Measurements from ENCODE around the gene GALNT8. TPM values are rescaled to one million over a fixed set of nuclear protein-coding genes. Genes with fewer than 3 reads are reported as not detected.

Gene GALNT8
- polyA plus RNA-seq, 2 donors: 0.05 to 0.08 TPM

- Histone ChIP-seq H3K9me3 (ENCODE audit: control insufficient read depth in 2 of 2, insufficient read depth in 1 of 2, low read depth in 1 of 2, low read length in 1 of 2) (peaks cover 0 to 2% of the 10 kb centered on the region in 2 donors), H3K27ac (ENCODE audit: low read depth in 2 of 2, low read length in 1 of 2) (no peak overlapping the region), H3K27me3 (ENCODE audit: control insufficient read depth in 1 of 2, insufficient read depth in 2 of 2, low read length in 2 of 2) (no peaks in the 10 kb centered on the region), H3K4me1 (ENCODE audit: control insufficient read depth in 2 of 2, insufficient read depth in 2 of 2, low read length in 1 of 2) (no peaks in the 10 kb centered on the region), H3K4me3 (ENCODE audit: low read depth in 1 of 2, low read length in 2 of 2) (no peak overlapping the region), H3K36me3 (ENCODE audit: control insufficient read depth in 2 of 2, insufficient read depth in 2 of 2, low read length in 1 of 2) (no peaks in the 10 kb centered on the region)
- WGBS, 2 donors: 67 to 72% methylated on average over 7 of the region's 7 CpGs
Measured at GRCh38 chr12:4787965-4788364, 67.8 kb downstream of the GALNT8 start.

GRCh38 chr12:4789776-4790175, 69.6 kb downstream of the GALNT8 start:
- no peaks in the 10 kb centered on the region for H3K4me1 ChIP-seq (ENCODE audit: control insufficient read depth in 2 of 2, insufficient read depth in 2 of 2, low read length in 1 of 2)
- no peak overlapping the region for H3K4me3 ChIP-seq (ENCODE audit: low read depth in 1 of 2, low read length in 2 of 2)
- WGBS, 2 donors: 90 to 91% methylated on average over 9 of the region's 9 CpGs
- no peaks in the 10 kb centered on the region for H3K36me3 ChIP-seq (ENCODE audit: control insufficient read depth in 2 of 2, insufficient read depth in 2 of 2, low read length in 1 of 2)
- no peak overlapping the region for H3K27ac ChIP-seq (ENCODE audit: low read depth in 2 of 2, low read length in 1 of 2)
- H3K9me3 ChIP-seq (ENCODE audit: control insufficient read depth in 2 of 2, insufficient read depth in 1 of 2, low read depth in 1 of 2, low read length in 1 of 2): no peaks in the 10 kb centered on the region
- no peaks in the 10 kb centered on the region for H3K27me3 ChIP-seq (ENCODE audit: control insufficient read depth in 1 of 2, insufficient read depth in 2 of 2, low read length in 2 of 2)

- WGBS, 2 donors: 96 to 98% methylated on average over 3 of the region's 3 CpGs
- H3K9me3 ChIP-seq (ENCODE audit: control insufficient read depth in 2 of 2, insufficient read depth in 1 of 2, low read depth in 1 of 2, low read length in 1 of 2): no peaks in the 10 kb centered on the region
- no peaks in the 10 kb centered on the region for H3K27me3 ChIP-seq (ENCODE audit: control insufficient read depth in 1 of 2, insufficient read depth in 2 of 2, low read length in 2 of 2)
- H3K27ac ChIP-seq (ENCODE audit: low read depth in 2 of 2, low read length in 1 of 2): no peak overlapping the region
- H3K4me1 ChIP-seq (ENCODE audit: control insufficient read depth in 2 of 2, insufficient read depth in 2 of 2, low read length in 1 of 2): no peaks in the 10 kb centered on the region
- H3K4me3 ChIP-seq (ENCODE audit: low read depth in 1 of 2, low read length in 2 of 2): no peak overlapping the region
- H3K36me3 ChIP-seq (ENCODE audit: control insufficient read depth in 2 of 2, insufficient read depth in 2 of 2, low read length in 1 of 2): no peaks in the 10 kb centered on the region
Measured at GRCh38 chr12:4791497-4791896, 71.3 kb downstream of the GALNT8 start.

DNA sequence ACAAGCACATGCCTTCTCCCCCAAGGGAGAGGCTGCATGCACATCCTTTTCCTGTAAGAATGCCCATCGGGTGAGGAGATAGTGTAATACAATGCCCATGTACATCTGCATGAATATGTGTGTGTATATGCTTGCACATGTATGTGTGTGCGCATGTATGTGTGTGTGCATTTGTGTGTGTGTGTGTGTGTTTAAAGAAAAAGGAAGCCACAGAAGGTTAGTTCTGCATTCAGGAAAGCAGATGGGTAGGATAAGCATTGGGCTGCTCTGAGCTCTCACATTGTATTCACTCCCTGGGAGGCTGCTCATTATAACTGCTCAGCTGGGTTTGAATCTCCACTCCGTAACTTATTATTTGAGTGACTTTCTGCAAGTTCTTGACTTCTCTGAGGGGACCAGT, 74.3 kb downstream of the GALNT8 start:
- no peak overlapping the region for H3K27ac ChIP-seq (ENCODE audit: low read depth in 2 of 2, low read length in 1 of 2)
- no peaks in the 10 kb centered on the region for H3K9me3 ChIP-seq (ENCODE audit: control insufficient read depth in 2 of 2, insufficient read depth in 1 of 2, low read depth in 1 of 2, low read length in 1 of 2)
- no peaks in the 10 kb centered on the region for H3K4me1 ChIP-seq (ENCODE audit: control insufficient read depth in 2 of 2, insufficient read depth in 2 of 2, low read length in 1 of 2)
- H3K27me3 ChIP-seq (ENCODE audit: control insufficient read depth in 1 of 2, insufficient read depth in 2 of 2, low read length in 2 of 2): no peaks in the 10 kb centered on the region
- H3K36me3 ChIP-seq (ENCODE audit: control insufficient read depth in 2 of 2, insufficient read depth in 2 of 2, low read length in 1 of 2): no peaks in the 10 kb centered on the region
- WGBS, 2 donors: 80% methylated on average over 3 of the region's 3 CpGs
- no peak overlapping the region for H3K4me3 ChIP-seq (ENCODE audit: low read depth in 1 of 2, low read length in 2 of 2)

DNA sequence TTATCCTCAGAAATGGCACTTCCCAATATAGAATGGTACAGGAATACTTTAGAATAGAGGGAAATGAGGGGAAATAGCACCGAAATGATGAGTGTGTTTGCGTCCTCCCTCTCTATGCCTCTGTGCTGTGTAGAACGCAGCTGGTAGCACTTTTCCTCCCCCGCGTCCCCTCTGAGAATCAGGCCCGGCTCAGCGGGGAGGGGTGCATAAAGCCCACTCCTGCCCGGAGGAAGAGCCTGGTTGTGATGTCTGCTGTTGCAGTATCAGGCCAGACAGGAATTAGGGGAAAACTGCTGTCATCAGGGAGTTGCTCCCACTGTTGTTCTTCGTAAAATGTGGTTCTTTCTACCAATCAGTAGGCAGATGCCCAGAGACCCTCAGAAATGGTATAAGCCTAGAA, 76.0 kb downstream of the GALNT8 start:
- peaks cover 0 to 3% of the 10 kb centered on the region in 2 donors for H3K9me3 ChIP-seq (ENCODE audit: control insufficient read depth in 2 of 2, insufficient read depth in 1 of 2, low read depth in 1 of 2, low read length in 1 of 2)
- H3K4me1 ChIP-seq (ENCODE audit: control insufficient read depth in 2 of 2, insufficient read depth in 2 of 2, low read length in 1 of 2): no peaks in the 10 kb centered on the region
- 73 to 75% methylated on average over 9 of the region's 9 CpGs for WGBS, 2 donors
- no peak overlapping the region for H3K27ac ChIP-seq (ENCODE audit: low read depth in 2 of 2, low read length in 1 of 2)
- H3K36me3 ChIP-seq (ENCODE audit: control insufficient read depth in 2 of 2, insufficient read depth in 2 of 2, low read length in 1 of 2): no peaks in the 10 kb centered on the region
- H3K27me3 ChIP-seq (ENCODE audit: control insufficient read depth in 1 of 2, insufficient read depth in 2 of 2, low read length in 2 of 2): no peaks in the 10 kb centered on the region
- no peak overlapping the region for H3K4me3 ChIP-seq (ENCODE audit: low read depth in 1 of 2, low read length in 2 of 2)

DNA sequence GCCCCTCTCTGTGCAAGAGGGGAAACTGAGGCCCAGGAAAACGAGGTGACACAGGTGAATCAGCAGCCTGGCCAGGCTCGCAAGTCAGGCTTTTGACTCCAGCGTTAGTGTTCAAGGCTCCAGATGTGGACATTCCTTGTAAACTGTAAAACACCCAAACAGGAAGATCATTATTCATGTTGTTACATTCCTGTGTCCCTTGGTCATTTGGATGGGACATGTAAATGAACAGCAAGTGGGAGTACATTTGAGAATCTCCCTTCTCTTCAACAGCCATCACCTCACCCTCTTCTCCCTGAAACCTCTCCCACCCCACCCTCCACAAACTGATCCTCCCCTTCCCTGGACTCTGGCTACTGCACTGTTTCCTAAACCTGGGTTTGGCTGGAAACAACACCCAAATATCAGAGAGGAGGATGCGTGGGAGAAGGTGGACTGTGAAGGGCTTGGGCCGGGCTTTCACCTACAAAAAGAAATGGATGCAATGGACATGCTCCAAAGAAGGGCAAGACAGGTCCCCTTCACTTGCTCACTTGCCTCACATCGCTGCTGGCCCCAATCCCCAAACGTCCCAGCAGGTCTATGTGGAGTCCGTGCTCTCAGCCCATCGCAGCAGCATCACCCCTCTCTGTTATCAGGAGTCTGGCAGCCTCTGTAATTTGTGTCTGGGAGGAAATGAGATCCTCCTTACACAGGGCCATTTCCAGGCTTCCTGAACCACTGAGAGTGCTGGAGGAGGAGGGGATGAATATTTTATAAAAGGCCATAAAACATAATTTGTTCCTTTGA, 76.7 kb downstream of the GALNT8 start:
- Histone ChIP-seq H3K36me3 (ENCODE audit: control insufficient read depth in 2 of 2, insufficient read depth in 2 of 2, low read length in 1 of 2) (no peaks in the 10 kb centered on the region), H3K27me3 (ENCODE audit: control insufficient read depth in 1 of 2, insufficient read depth in 2 of 2, low read length in 2 of 2) (no peaks in the 10 kb centered on the region), H3K9me3 (ENCODE audit: control insufficient read depth in 2 of 2, insufficient read depth in 1 of 2, low read depth in 1 of 2, low read length in 1 of 2) (peaks cover 0 to 3% of the 10 kb centered on the region in 2 donors), H3K27ac (ENCODE audit: low read depth in 2 of 2, low read length in 1 of 2) (no peak overlapping the region), H3K4me3 (ENCODE audit: low read depth in 1 of 2, low read length in 2 of 2) (no peak overlapping the region), H3K4me1 (ENCODE audit: control insufficient read depth in 2 of 2, insufficient read depth in 2 of 2, low read length in 1 of 2) (no peaks in the 10 kb centered on the region)
- 63 to 64% methylated on average over 9 of the region's 9 CpGs for WGBS, 2 donors

GRCh38 chr12:4800555-4800954, 80.4 kb downstream of the GALNT8 start:
- H3K9me3 ChIP-seq (ENCODE audit: control insufficient read depth in 2 of 2, insufficient read depth in 1 of 2, low read depth in 1 of 2, low read length in 1 of 2): peaks cover 0 to 3% of the 10 kb centered on the region in 2 donors
- no peaks in the 10 kb centered on the region for H3K27me3 ChIP-seq (ENCODE audit: control insufficient read depth in 1 of 2, insufficient read depth in 2 of 2, low read length in 2 of 2)
- H3K4me1 ChIP-seq (ENCODE audit: control insufficient read depth in 2 of 2, insufficient read depth in 2 of 2, low read length in 1 of 2): no peaks in the 10 kb centered on the region
- no peak overlapping the region for H3K4me3 ChIP-seq (ENCODE audit: low read depth in 1 of 2, low read length in 2 of 2)
- H3K36me3 ChIP-seq (ENCODE audit: control insufficient read depth in 2 of 2, insufficient read depth in 2 of 2, low read length in 1 of 2): no peaks in the 10 kb centered on the region
- no peak overlapping the region for H3K27ac ChIP-seq (ENCODE audit: low read depth in 2 of 2, low read length in 1 of 2)

- 69 to 83% methylated on average over 2 of the region's 2 CpGs for WGBS, 2 donors
- Histone ChIP-seq H3K9me3 (ENCODE audit: control insufficient read depth in 2 of 2, insufficient read depth in 1 of 2, low read depth in 1 of 2, low read length in 1 of 2) (peaks cover 0 to 3% of the 10 kb centered on the region in 2 donors), H3K27ac (ENCODE audit: low read depth in 2 of 2, low read length in 1 of 2) (no peak overlapping the region), H3K4me1 (ENCODE audit: control insufficient read depth in 2 of 2, insufficient read depth in 2 of 2, low read length in 1 of 2) (no peaks in the 10 kb centered on the region), H3K27me3 (ENCODE audit: control insufficient read depth in 1 of 2, insufficient read depth in 2 of 2, low read length in 2 of 2) (no peaks in the 10 kb centered on the region), H3K36me3 (ENCODE audit: control insufficient read depth in 2 of 2, insufficient read depth in 2 of 2, low read length in 1 of 2) (no peaks in the 10 kb centered on the region), H3K4me3 (ENCODE audit: low read depth in 1 of 2, low read length in 2 of 2) (no peak overlapping the region)
Measured at GRCh38 chr12:4802841-4803240, 82.6 kb downstream of the GALNT8 start.

- Histone ChIP-seq H3K9me3 (ENCODE audit: control insufficient read depth in 2 of 2, insufficient read depth in 1 of 2, low read depth in 1 of 2, low read length in 1 of 2) (peaks cover 0 to 1% of the 10 kb centered on the region in 2 donors), H3K4me1 (ENCODE audit: control insufficient read depth in 2 of 2, insufficient read depth in 2 of 2, low read length in 1 of 2) (peaks cover 2 to 4% of the 10 kb centered on the region in 2 donors), H3K36me3 (ENCODE audit: control insufficient read depth in 2 of 2, insufficient read depth in 2 of 2, low read length in 1 of 2) (no peaks in the 10 kb centered on the region), H3K27me3 (ENCODE audit: control insufficient read depth in 1 of 2, insufficient read depth in 2 of 2, low read length in 2 of 2) (peaks cover 0 to 12% of the 10 kb centered on the region in 2 donors), H3K27ac (ENCODE audit: low read depth in 2 of 2, low read length in 1 of 2) (no peak overlapping the region), H3K4me3 (ENCODE audit: low read depth in 1 of 2, low read length in 2 of 2) (no peak overlapping the region)
- WGBS, 2 donors: 61 to 63% methylated on average over 8 of the region's 8 CpGs
Measured at GRCh38 chr12:4806439-4807115, 86.4 kb downstream of the GALNT8 start.

Data from esophagus (tissue), 2 donors.